ENCODE results near the gene BRAF.
"Not testable (repeated sequence)": the region's sequence is repeated elsewhere in the genome, so short reads cannot be mapped to it uniquely, and the experiment has no call there.

Gene BRAF

DNA sequence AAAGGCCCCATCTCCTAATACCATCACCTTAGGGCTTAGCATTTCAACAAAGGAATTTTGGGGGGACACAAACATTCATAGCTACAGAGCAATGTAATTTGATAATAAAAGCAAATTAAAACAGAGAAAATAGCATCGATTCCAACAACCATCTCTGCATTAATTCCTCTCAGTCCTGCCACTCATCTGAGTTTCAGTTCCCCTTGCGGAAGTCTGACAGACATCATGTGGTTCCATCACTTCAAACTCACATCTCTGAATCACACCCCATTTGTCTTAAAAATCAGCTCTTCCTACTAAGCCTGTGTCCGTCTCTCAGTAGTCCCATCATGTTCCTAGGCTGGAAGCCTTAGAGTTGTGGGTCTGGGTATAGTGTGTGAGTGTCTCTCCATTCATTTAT, 248.4 kb downstream of the BRAF start:
- DNase-seq = no peak

DNA sequence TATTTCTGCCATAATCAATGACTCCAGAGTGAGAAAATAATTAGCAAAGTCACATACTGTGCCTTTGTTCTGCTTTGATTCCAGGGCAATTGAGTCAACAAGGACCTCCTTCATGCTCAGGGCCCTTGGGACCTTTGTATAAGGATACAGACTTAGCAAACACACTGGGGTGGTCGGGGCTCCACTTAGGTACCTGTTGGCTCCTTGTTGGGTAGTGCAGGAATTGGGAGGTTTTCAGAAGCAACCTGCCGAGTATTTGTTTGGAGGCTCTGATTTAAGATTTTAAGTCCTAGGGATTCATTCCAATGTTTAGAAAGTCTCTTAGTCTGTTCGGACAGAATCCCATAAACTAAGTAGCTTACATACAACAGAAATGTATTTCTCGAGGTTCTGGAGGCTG, 249.0 kb downstream of the BRAF start:
- DNase-seq = no peak

DNA sequence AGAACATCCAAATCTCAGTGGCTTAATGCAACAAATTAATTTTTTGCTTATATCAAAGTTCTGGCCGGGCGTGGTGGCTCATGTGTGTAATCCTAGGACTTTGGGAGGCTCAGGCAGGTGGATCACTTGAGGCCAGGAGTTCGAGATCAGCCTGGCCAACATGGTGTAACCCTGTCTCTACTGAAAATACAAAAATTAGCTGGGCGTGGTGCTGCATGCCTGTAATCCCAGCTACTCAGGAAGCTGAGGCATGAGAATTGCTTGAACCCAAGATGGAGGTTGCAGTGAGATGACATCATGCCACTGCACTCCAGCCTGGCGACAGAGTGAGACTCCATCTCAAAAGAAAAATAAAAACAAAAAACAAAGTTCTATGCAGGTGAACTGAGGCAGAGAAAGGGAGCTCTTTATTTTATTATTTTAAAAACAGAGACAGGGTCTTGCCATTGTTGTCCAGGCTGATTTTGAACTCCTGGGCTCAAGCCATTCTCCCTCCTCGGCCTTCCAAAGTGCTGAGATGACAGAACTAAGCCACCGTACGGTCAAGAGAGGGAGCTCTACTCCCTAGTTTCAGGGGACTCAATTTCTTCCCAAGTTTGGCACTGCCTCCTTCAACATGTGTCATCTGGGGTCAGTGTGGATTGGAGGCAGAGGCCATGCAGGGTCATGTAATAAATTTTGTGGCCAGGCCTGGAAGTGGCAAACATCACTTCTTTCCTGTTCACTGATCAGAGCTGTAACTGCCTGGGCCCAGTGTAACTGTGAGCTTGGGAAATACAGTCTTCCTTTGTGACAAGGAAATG, 249.6 kb downstream of the BRAF start:
- no peak for DNase-seq

DNA sequence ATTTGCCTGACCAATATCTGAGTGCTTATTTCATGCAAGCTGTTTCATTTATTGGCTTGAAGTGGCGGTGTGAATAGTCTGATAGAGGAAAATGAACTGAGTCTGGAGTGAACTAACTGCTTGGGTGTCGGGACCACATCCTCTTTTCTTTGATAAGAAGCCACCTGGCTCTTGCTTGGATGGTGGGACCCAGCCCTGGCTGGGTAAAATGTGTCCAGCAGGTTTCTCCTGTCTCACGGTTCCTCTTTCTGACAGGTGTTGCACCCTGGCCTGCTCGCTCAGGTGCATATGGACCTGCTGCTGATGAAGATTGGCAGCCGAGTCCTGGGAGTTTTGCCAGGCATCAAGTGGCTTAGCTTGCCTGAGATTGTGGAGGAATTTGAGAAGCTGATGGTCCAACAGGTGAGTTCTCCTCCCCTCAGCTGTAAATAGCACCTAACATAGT, 250.4 kb downstream of the BRAF start:
- no peak for DNase-seq

DNA sequence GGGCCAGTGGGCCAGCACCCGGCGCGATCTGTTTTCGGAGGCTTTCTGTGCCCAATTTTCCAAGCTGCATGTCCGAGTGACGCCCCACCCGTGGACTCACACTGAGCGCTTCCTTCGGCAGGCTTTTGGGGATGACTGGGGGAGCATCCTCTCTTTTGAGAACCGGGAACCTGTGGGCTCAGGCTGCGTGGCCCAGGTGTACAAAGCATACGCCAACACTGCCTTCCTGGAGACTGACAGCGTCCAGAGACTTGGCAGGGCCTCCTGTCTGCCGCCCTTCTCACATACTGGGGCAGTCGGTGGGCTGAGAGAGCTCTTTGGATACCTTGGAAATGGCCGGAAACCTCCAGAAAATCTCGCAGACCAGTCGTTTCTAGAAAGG, 251.0 kb downstream of the BRAF start:
- DNase-seq = no peak

DNA sequence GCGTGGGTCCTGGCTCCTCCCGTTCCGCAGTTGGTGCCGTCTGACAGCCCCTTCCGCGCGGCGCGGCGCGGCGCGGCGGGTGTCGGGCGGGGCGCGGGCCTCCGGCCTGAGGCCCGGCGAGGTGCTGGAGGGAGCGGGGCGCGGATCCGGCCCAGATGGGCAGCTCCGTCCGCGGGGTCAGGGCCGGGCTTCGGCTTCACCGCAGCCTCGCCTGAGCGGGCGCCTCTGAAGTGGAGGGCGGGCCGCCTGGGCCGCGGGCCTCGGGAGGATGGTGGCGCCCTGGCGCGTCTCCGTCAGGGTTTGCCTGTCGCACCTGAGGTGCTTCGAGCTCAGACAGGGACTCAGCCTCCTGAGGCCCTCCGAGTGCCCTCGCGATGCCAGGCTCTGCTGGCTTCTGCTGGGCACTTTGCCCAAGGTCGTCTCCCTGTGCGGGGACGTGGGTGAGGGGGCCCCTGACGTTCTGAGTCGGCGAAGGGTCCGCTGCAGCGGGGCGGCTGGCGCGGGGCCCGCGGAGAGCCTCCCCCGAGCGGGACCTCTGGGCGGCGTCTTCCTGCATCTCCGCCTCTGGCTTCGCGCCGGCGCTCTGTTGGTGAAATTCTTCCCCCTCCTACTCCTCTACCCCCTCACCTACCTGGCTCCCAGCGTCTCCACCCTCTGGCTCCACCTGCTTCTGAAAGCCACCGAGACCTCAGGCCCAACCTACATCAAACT, 251.5 kb downstream of the BRAF start:
- DNase-seq = peak; percentile 53

DNA sequence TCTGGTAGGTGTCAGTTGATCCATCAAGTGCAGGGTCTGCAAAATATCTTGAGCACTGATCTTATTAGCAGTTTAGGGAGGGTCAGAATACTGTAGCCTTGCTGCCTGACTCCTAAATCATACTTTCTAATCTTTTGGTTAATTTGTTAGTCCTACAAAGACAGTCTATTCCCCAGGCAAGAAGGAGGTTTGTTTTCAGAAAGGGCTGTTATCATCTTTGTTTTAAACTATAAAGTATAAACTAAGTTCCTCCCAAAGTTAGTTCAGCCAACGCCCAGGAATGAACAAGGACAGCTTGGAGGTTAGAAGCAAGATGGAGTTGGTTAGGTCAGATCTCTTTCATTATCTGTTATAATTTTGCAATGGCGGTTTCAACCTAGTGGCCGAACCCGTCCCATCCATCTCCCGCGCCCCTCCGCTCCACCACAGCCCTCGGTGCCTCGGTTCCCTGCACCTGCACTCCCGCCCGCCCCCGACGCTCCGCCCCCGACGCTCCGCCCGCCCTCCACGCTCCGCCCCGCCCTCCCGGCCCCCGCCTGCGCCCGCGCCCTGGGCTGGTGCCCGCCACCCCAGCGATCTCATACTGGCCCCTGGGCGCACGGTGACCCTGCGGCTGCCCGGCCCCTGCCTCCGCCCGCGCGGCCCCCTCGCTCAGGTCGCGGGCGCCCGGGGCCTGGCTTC, 252.2 kb downstream of the BRAF start, which contains the start of gene ADCK2:
TSS of gene ADCK2 (plus strand) at position 564 of the 681 bp plus-strand sequence. CDS start 386 bp downstream, outside the sequence.
- peak; percentile 56 for DNase-seq

DNA sequence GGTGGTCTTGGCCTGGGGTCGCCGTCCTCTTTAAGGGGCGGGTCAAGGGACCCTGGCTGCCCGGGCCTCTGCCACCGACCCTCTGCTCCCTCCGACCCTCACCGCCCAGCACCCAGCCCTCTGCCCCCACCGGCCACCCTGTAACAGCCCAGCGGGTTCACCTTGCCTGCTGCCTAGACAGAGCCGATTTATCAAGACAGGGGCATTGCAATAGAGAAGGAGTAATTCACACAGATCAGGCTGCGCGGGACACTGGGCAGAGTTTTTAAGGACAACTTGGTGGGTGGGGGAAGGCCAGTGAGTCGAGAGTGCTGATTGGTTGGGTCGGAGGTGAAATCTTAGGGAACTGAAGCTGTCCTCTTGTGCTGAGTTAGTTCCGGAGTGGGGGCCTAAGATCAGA, 252.8 kb downstream of the BRAF start:
- DNase-seq = no peak

DNA sequence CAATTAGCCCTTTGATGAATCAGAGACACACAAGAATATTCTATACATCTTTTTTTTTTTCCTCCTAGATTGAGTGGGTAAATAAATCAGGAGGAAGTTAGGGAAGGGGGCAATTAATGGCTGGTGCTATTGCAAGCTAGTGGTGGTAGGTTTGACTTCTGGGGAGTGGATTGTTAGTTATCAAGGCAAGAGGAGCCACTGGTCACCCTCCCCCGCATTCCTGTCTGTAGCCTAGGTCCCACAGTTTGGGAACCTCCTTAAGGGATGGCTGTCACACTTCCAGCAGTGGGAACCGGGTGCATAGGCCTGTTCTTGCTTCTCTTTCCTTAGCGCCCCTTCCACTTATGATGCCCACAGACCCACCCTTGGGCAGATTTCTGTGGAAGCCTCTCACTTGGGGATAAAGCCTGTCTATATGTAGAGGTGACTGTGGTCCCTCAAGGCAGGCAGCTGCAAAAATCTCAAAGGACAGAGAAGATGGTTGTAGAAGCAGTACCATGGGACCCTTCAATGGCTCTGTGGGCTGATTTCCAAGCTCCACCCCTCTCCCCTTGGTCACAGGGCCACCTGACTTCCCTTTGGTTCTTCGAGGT, 254.3 kb downstream of the BRAF start:
- DNase-seq = no peak

DNA sequence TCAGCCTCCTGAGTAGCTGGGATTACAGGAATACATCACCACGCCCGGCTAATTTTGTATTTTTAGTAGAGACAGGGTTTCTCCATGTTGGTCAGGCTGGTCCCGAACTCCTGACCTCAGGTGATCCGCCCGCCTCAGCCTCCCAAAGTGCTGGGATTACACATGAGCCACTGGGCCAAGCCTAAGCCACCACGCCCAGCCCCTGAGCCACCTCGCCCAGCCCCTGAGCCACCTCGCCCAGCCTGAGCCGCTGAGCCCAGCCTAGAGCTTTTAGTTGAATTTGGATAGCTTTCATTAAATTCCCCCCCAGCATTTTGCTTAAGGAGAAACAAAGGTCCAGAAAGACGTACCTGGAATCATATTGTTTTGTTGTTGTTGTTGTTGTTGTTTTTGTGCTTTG, 254.9 kb downstream of the BRAF start:
- DNase-seq = not testable (repeated sequence)

DNA sequence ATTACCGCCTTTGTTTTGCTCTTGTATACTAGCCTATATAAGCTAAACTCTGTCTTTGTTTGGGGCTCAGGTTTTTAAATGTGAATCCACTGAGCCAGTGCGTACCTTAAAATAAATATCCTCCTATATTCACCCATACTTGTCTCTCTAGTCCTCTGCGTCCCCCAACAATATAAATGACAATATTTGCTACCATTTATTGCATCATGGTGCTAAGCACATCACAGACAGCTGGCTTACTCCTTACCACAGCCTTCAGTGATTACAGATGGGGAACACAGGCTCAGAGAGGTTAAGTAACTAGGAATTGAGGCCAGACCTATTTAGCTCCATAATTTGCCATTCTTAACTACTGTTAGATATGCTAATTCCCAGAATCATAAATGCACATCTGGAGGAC, 255.4 kb downstream of the BRAF start:
- DNase-seq = no peak

Data from stimulated activated CD4-positive, alpha-beta T cell treated with anti-CD3 and anti-CD28 coated beads, Interleukin-4, amount 100 ng/mL, for 24 hours (primary cell).